HCT116 (cell line): ENCODE data around the gene MACROH2A1. TPM values are rescaled to one million over a fixed set of nuclear protein-coding genes. Genes with fewer than 3 reads are reported as not detected.

Source experiments
- ATAC-seq: fragments of 200-7000 bp; cut with Tn5 transposase; 2 replicates; pipeline ENCODE4 v1.9.1; 2020; ENCODE audit warnings: mild to moderate bottlenecking, moderate library complexity
- BruUV-seq: library from RNA; stranded (reverse); fragments of 400-500 nt; replicated peaks from 2 replicates; lab custom pipeline; 2021; lab: Mats Ljungman, UMichigan
- CTCF ChIA-PET: fragments of 300-600 bp; sonication (Branson Sonifier 250); formaldehyde crosslinking; loops from one replicate; lab custom pipeline; 2021; ENCODE audit warnings: antibody characterized with exemption; lab: Charles Lee
- POLR2A ChIA-PET: fragments of 300-600, 350-600 bp; sonication (Branson Sonifier 250); formaldehyde crosslinking; loops from one replicate; lab custom pipeline; 2021; ENCODE audit warnings: antibody characterized with exemption; lab: Charles Lee
- RAD21 ChIA-PET, 2 experiments: fragments of 300-600 bp; sonication (Branson Sonifier 250); formaldehyde crosslinking; loops; one replicate each; lab custom pipeline; 2023; ENCODE audit warnings: low total read pairs in 2 of 2; ENCODE audit not compliant: uncharacterized antibody in 2 of 2, unreplicated experiment in 2 of 2, low non-redundant PET in 1 of 2; lab: Charles Lee
- DNase-seq: peaks from one replicate; pipeline ENCODE4 v3.0.0-alpha.2; 2010; ENCODE audit warnings: low read depth, low spot score
- H2AFZ ChIP-seq: fragments of 200-600 bp; shearing (Covaris generic), sonication (generic); 2 replicates; pipeline ENCODE4 v1.6.1; 2017; ENCODE audit warnings: low read depth, mixed run types, mixed read lengths, antibody characterized with exemption, low read length; ENCODE audit not compliant: poor library complexity, severe bottlenecking
- H3K27ac ChIP-seq: 2 replicates; pipeline ENCODE4 v1.5.1; 2012; ENCODE audit warnings: low read depth, low read length
- H3K27me3 ChIP-seq: fragments of 200-600 bp; sonication (generic); 2 replicates; pipeline ENCODE4 v1.6.1; 2016; ENCODE audit warnings: mixed run types, low read length, mixed read lengths; ENCODE audit not compliant: insufficient read depth
- H3K36me3 ChIP-seq, 2 experiments: fragments of 200-500 bp in 1 of 2; fragments of 200-600 bp in 1 of 2; sonication (Bioruptor generic) in 1 of 2; sonication (generic) in 1 of 2; 2 replicates each; pipeline versions ENCODE4 v1.5.1 to v1.6.1; 2014 to 2016; ENCODE audit warnings: low read length in 2 of 2, inconsistent platforms in 1 of 2, mixed read lengths in 1 of 2, mixed run types in 1 of 2; ENCODE audit not compliant: insufficient read depth in 2 of 2, control insufficient read depth in 1 of 2
- H3K4me1 ChIP-seq, 2 experiments: fragments of 200-600 bp in 1 of 2; sonication (generic) in 1 of 2; 2 replicates each; pipeline versions ENCODE4 v1.5.1 to v1.6.1; 2012 to 2017; ENCODE audit warnings: low read length in 2 of 2, inconsistent platforms in 1 of 2, mild to moderate bottlenecking in 1 of 2, mixed read lengths in 1 of 2, mixed run types in 1 of 2, moderate library complexity in 1 of 2; ENCODE audit not compliant: insufficient read depth in 2 of 2, control insufficient read depth in 1 of 2
- H3K4me2 ChIP-seq: fragments of 200-600 bp; sonication (generic); 2 replicates; pipeline ENCODE4 v1.6.1; 2017; ENCODE audit warnings: mixed run types, low read length, mixed read lengths
- H3K4me3 ChIP-seq, 2 experiments: fragments of 200-600 bp in 1 of 2; sonication (generic) in 1 of 2; replicated peaks in 1 of 2; 2 replicates each; pipeline ENCODE4 v1.5.1; 2011 to 2016; ENCODE audit warnings: low read length in 2 of 2, control low read depth in 1 of 2, low read depth in 1 of 2, mild to moderate bottlenecking in 1 of 2, mixed read lengths in 1 of 2, mixed run types in 1 of 2
- H3K79me2 ChIP-seq: fragments of 200-600 bp; sonication (generic); 2 replicates; pipeline ENCODE4 v1.6.1; 2017; ENCODE audit warnings: mild to moderate bottlenecking, mixed run types, low read length, moderate library complexity, mixed read lengths; ENCODE audit not compliant: insufficient read depth
- H3K9ac ChIP-seq: fragments of 200-600 bp; sonication (generic); 2 replicates; pipeline ENCODE4 v1.6.1; 2016; ENCODE audit warnings: low read length, mixed read lengths
- H3K9me2 ChIP-seq: fragments of 200-600 bp; sonication (generic), shearing (Covaris generic); 2 replicates; pipeline ENCODE4 v1.6.1; 2017; ENCODE audit warnings: mixed run types, mild to moderate bottlenecking, moderate library complexity; ENCODE audit not compliant: insufficient read depth
- H3K9me3 ChIP-seq, 2 experiments: fragments of 200-500 bp in 1 of 2; fragments of 200-600 bp in 1 of 2; sonication (Bioruptor generic) in 1 of 2; sonication (generic) in 1 of 2; 2 replicates each; pipeline ENCODE4 v1.6.1; 2014 to 2017; ENCODE audit warnings: low read length in 2 of 2, mixed read lengths in 2 of 2, inconsistent platforms in 1 of 2, low read depth in 1 of 2, mild to moderate bottlenecking in 1 of 2, mixed run types in 1 of 2, moderate library complexity in 1 of 2; ENCODE audit not compliant: control insufficient read depth in 1 of 2, insufficient read depth in 1 of 2
- H4K20me1 ChIP-seq: fragments of 200-600 bp; sonication (generic), shearing (Covaris generic); 2 replicates; pipeline ENCODE4 v1.6.1; 2017; ENCODE audit warnings: mixed run types, mild to moderate bottlenecking, moderate library complexity; ENCODE audit not compliant: insufficient read depth
- ATF3 ChIP-seq: IDR thresholded peaks from 2 replicates; pipeline ENCODE4 v1.6.1; 2012
- EZH2 ChIP-seq: fragments of 200-600 bp; sonication (generic); IDR thresholded peaks from 2 replicates; pipeline ENCODE4 v1.6.1; 2017; ENCODE audit warnings: antibody characterized with exemption, mixed run types
- FOSL1 ChIP-seq: IDR thresholded peaks from 2 replicates; pipeline ENCODE4 v1.6.1; 2012; ENCODE audit warnings: low read depth
- POLR2A ChIP-seq: IDR thresholded peaks from 2 replicates; pipeline ENCODE4 v1.7.0; 2011; ENCODE audit warnings: borderline replicate concordance; ENCODE audit not compliant: insufficient read depth, insufficient read length; ENCODE audit errors: extremely low read depth
- POLR2AphosphoS5 ChIP-seq: IDR thresholded peaks from 2 replicates; pipeline ENCODE4 v1.6.1; 2011; ENCODE audit warnings: mild to moderate bottlenecking, low read depth, low read length, moderate library complexity
- REST ChIP-seq: IDR thresholded peaks from 2 replicates; pipeline ENCODE4 v1.6.1; 2012; ENCODE audit warnings: low read depth
- SRF ChIP-seq: IDR thresholded peaks from 2 replicates; pipeline ENCODE4 v1.6.1; 2012; ENCODE audit warnings: low read depth
- TCF7L2 ChIP-seq: IDR thresholded peaks from 2 replicates; pipeline ENCODE4 v1.7.0; 2011; ENCODE audit warnings: borderline replicate concordance, inconsistent platforms; ENCODE audit not compliant: insufficient read depth, insufficient read length; ENCODE audit errors: extremely low read depth
- ZBTB33 ChIP-seq: IDR thresholded peaks from 2 replicates; pipeline ENCODE4 v1.6.1; 2011; ENCODE audit warnings: mild to moderate bottlenecking, low read length, moderate library complexity; ENCODE audit not compliant: insufficient replicate concordance; ENCODE audit errors: extremely low read depth
- intact Hi-C: fragments of 100-400 bp; cut with micrococcal nuclease; formaldehyde crosslinking; loops from 2 replicates; pipeline ENCODE4 v1.10.0; 2022
- total RNA-seq: library from RNA; stranded (reverse); gene quantifications from one replicate; pipeline ENCODE4 v1.2.1, GENCODE V29; 2021; ENCODE audit not compliant: unreplicated experiment
- TF ChIP-seq, protein P1 (sequence below), 3 experiments: fragments of 200-600 bp in 1 of 3; sonication (generic) in 1 of 3; IDR thresholded peaks in 2 of 3; conservative IDR thresholded peaks in 1 of 3; 2 replicates each; pipeline ENCODE4 v1.5.1; 2012 to 2017; ENCODE audit warnings: low read depth in 2 of 3, low read length in 2 of 3, antibody characterized with exemption in 1 of 3, borderline replicate concordance in 1 of 3, control low read depth in 1 of 3, mild to moderate bottlenecking in 1 of 3, mixed read lengths in 1 of 3, mixed run types in 1 of 3, moderate library complexity in 1 of 3; ENCODE audit not compliant: insufficient read depth in 1 of 3

Gene MACROH2A1
- total RNA-seq, 1 experiment from 2014 or later: 218 TPM

DNA sequence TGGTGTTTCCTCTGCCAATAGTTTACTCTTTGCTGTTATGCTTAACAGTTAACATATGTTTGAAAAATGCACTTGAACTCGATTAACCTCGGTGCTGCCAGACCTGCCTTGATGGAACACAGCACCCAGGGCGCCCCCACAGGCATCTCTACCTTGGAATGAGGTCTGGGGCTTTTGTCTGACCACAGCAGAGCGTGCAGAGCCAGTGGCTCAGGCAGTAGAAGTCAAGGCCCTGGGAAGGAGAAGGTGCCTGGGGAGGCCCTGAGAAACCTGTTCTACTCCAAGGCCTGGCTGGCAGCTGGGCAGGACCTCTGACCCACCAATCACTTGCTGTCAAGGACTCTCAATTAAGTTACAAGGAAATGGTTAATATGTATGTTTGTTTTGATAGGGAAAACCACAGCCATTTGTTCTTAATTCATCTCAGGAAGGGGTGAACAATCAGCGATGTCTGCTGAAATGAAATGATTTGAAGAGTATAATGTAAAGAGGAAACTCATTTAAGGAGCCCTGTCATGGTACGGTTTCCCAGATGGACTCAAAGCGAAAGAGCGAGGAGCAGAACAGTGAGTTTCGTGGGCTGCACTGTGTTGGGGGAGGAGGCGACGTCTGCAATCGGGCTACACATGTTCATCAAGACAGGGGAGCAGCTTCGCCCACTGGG is 21.9 kb downstream of the MACROH2A1 start:
- peaks cover 3% of the 10 kb centered on the region; the same call in 1 of the 2 replicates for H4K20me1 ChIP-seq
- ChIA-PET RAD21 (no interaction called here), POLR2A (no interaction called here), CTCF (no interaction called here)
- no peaks in the 10 kb centered on the region for H3K27me3 ChIP-seq
- no peak overlapping the region for H2AFZ ChIP-seq
- BruUV-seq: no TSS peak
- no peak for DNase-seq
- H3K27ac ChIP-seq: no peak overlapping the region
- no peak for ATAC-seq
- H3K4me2 ChIP-seq: no peak overlapping the region
- TF ChIP-seq POLR2A: no peak
- no peak for TF ChIP-seq FOSL1
- no peak for TF ChIP-seq TCF7L2
- no peak for TF ChIP-seq ZBTB33
- no peak for TF ChIP-seq SRF
- peaks cover 93% of the 10 kb centered on the region for H3K79me2 ChIP-seq
- H3K9me3 ChIP-seq: no peaks in the 10 kb centered on the region
- no peaks in the 10 kb centered on the region for H3K9me2 ChIP-seq
- H3K4me1 ChIP-seq: no peaks in the 10 kb centered on the region
- no peak overlapping the region for H3K4me3 ChIP-seq
- peaks cover 30 to 32% of the 10 kb centered on the region in 2 experiments; a peak in 3 of 4 replicates for H3K36me3 ChIP-seq
- H3K9ac ChIP-seq: no peak overlapping the region
- intact Hi-C loops: no loop called here

- Histone ChIP-seq H3K9me3 (no peaks in the 10 kb centered on the region), H3K9ac (no peak overlapping the region), H3K4me2 (no peak overlapping the region), H3K27me3 (no peaks in the 10 kb centered on the region), H2AFZ (no peak overlapping the region), H4K20me1 (peaks cover 3% of the 10 kb centered on the region; the same call in 1 of the 2 replicates), H3K79me2 (peaks cover 87% of the 10 kb centered on the region), H3K27ac (no peak overlapping the region), H3K4me3 (no peak overlapping the region), H3K36me3 (peaks cover 24 to 28% of the 10 kb centered on the region in 2 experiments; a peak in 3 of 4 replicates), H3K9me2 (no peaks in the 10 kb centered on the region), H3K4me1 (no peaks in the 10 kb centered on the region)
- DNase-seq (no peak), ATAC-seq (no peak)
- ChIA-PET POLR2A (no interaction called here), CTCF (no interaction called here), RAD21 (no interaction called here)
- no TSS peak for BruUV-seq
- intact Hi-C loops: no loop called here
- TF ChIP-seq POLR2AphosphoS5 (no peak), ATF3 (no peak), EZH2 (no peak), REST (no peak)
- TF ChIP-seq, protein P1, sequence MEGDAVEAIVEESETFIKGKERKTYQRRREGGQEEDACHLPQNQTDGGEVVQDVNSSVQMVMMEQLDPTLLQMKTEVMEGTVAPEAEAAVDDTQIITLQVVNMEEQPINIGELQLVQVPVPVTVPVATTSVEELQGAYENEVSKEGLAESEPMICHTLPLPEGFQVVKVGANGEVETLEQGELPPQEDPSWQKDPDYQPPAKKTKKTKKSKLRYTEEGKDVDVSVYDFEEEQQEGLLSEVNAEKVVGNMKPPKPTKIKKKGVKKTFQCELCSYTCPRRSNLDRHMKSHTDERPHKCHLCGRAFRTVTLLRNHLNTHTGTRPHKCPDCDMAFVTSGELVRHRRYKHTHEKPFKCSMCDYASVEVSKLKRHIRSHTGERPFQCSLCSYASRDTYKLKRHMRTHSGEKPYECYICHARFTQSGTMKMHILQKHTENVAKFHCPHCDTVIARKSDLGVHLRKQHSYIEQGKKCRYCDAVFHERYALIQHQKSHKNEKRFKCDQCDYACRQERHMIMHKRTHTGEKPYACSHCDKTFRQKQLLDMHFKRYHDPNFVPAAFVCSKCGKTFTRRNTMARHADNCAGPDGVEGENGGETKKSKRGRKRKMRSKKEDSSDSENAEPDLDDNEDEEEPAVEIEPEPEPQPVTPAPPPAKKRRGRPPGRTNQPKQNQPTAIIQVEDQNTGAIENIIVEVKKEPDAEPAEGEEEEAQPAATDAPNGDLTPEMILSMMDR (IDR thresholded peaks at IDR 0.05 in 2 of 3, conservative IDR thresholded peaks at IDR 0.05 in 1 of 3; ENCODE audit: borderline replicate concordance in 1 of 3, insufficient read depth in 1 of 3, low read depth in 2 of 3, low read length in 2 of 3): no peak
These were observed 23.8 kb downstream of the MACROH2A1 start for GRCh38 chr5:135375040-135375793.
